ENCODE measurements around the gene SPIN4. TPM values are rescaled to one million over a fixed set of nuclear protein-coding genes. Genes with fewer than 3 reads are reported as not detected.
A peak's percentile ranks its signal among the peaks of the same experiment; 100 is the strongest.
"Not testable (repeated sequence)": the region's sequence is repeated elsewhere in the genome, so short reads cannot be mapped to it uniquely, and the experiment has no call there.

SPIN4 gene
- 13.7 and 16.6 TPM in 2 replicates for total RNA-seq

- DNase-seq (ENCODE audit: extremely low read depth, low read depth, low spot score) = peak; percentile 20
Measured at GRCh38 chrX:63350941-63351616, at the start of gene SPIN4. SPIN4 (minus strand) TSS chrX:63351332; CDS start chrX:63350819, 513 bp downstream.

- no peak for DNase-seq (ENCODE audit: extremely low read depth, low read depth, low spot score)
Measured at GRCh38 chrX:63400340-63400739, 49.2 kb upstream of the SPIN4 start.

GRCh38 chrX:63394872-63395271 is 43.7 kb upstream of the SPIN4 start:
- DNase-seq (ENCODE audit: extremely low read depth, low read depth, low spot score) = no peak

GRCh38 chrX:63393094-63393493 is 42.0 kb upstream of the SPIN4 start:
- DNase-seq (ENCODE audit: extremely low read depth, low read depth, low spot score) = not testable (repeated sequence)

GRCh38 chrX:63387411-63387810 is 36.3 kb upstream of the SPIN4 start:
- DNase-seq (ENCODE audit: extremely low read depth, low read depth, low spot score) = no peak

- not testable (repeated sequence) for DNase-seq (ENCODE audit: extremely low read depth, low read depth, low spot score)
Measured at GRCh38 chrX:63384263-63384662, 33.1 kb upstream of the SPIN4 start.

- not testable (repeated sequence) for DNase-seq (ENCODE audit: extremely low read depth, low read depth, low spot score)
Measured at GRCh38 chrX:63373012-63373411, 21.9 kb upstream of the SPIN4 start.

- DNase-seq (ENCODE audit: extremely low read depth, low read depth, low spot score) = not testable (repeated sequence)
Measured at GRCh38 chrX:63367699-63368098, 16.6 kb upstream of the SPIN4 start.

- DNase-seq (ENCODE audit: extremely low read depth, low read depth, low spot score) = no peak
Measured at GRCh38 chrX:63363788-63364187, 12.7 kb upstream of the SPIN4 start.

- DNase-seq (ENCODE audit: extremely low read depth, low read depth, low spot score) = no peak
Measured at GRCh38 chrX:63361494-63361893, 10.4 kb upstream of the SPIN4 start.

- no peak for DNase-seq (ENCODE audit: extremely low read depth, low read depth, low spot score)
Measured at GRCh38 chrX:63354484-63354883, 3.4 kb upstream of the SPIN4 start.

GRCh38 chrX:63350465-63350877 is 661 bp downstream of the SPIN4 start:
- no peak for DNase-seq (ENCODE audit: extremely low read depth, low read depth, low spot score)

- no peak for DNase-seq (ENCODE audit: extremely low read depth, low read depth, low spot score)
Measured at GRCh38 chrX:63349307-63349706, 1.8 kb downstream of the SPIN4 start.

GRCh38 chrX:63330681-63331080 is 20.5 kb downstream of the SPIN4 start:
- DNase-seq (ENCODE audit: extremely low read depth, low read depth, low spot score) = no peak

GRCh38 chrX:63327788-63328187 is 23.3 kb downstream of the SPIN4 start:
- DNase-seq (ENCODE audit: extremely low read depth, low read depth, low spot score) = no peak

- no peak for DNase-seq (ENCODE audit: extremely low read depth, low read depth, low spot score)
Measured at GRCh38 chrX:63299596-63299995, 51.5 kb downstream of the SPIN4 start.

Measured in glomerular endothelial cell (primary cell).